Measurements from ENCODE around the gene ADCY1.
"Not testable (repeated sequence)": the region's sequence is repeated elsewhere in the genome, so short reads cannot be mapped to it uniquely, and the experiment has no call there.

ADCY1 gene

DNA sequence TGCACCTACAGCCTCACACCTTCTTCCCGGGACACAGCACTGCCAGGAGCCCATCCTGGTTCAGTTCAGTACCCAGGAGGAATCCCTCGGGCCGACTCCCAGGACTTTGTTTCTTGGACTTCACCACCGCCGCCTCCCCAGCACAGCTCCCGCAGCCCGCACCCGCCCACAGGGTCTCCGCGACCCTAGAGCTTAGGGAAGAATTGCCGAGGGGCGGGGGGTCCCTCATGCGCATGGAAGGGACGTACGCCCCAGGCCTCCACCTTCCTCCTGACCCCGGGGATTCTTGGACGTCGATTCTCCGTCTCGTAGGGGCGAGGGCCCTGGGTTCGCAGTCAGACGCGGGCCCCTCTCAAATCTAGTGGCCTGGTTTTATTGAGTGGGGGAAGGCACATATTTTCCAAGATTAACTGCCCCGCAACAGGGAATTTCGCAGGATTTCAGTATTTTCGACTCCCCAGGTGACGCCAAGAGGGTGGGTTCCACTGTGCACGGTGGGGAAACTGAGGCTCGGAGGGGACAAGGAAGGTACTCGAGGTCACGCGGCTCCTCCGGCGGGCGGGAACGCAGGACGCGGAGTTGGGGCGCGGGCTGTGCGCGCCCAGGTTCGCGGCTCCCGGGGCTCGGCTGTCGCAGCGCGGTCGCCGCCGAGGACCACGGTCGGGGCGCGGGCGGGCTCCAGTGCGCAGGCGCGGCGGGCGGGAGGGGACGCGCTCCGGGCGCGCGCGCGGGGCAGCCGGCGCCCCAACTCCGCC, at the start of gene ADCY1:
Gene ADCY1, plus strand, starts transcription at position 708 of the 755 bp plus-strand sequence. CDS start 176 bp downstream, outside the sequence.
- peak in 1 of 56 donors; percentile 22 for DNase-seq

DNA sequence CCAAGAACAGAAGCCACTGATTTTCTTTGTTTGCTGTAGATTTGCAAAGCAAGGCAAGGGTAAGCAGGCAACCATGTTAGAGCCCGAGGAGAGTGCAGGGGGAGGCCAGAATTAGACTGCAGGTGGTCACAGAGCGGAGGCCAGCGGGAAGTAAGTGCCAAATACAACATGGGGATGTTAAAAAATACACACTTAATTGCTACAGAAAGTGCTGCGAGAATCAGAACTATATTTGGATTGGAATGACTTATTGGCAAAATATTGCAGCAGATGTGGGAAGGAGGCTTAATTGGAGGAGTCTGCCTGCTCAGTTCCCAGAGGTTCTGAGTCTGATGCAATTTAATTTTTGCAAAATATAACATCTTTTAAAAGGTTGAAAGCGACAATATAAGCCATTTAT, 49.7 kb upstream of the ADCY1 start:
- no peak for DNase-seq

DNA sequence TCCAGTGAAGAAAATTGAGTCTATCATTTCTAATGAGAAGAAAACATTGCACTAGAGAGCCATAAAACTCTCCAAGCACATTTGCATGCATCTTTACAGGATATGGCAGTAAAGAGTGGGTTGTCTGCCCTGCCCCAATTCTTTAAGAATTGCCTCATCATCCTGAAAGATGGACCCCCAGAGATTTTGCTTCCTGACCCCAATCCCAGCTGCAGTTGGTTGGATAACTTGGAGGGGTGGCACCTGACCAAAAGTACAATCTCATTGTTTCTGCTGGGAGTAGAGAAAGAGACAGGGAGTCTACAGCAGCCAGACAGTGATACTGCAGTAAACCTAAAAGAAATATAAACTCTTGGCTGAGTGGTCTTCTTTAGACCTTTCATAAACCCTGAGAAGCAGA, 49.1 kb upstream of the ADCY1 start:
- DNase-seq = no peak

DNA sequence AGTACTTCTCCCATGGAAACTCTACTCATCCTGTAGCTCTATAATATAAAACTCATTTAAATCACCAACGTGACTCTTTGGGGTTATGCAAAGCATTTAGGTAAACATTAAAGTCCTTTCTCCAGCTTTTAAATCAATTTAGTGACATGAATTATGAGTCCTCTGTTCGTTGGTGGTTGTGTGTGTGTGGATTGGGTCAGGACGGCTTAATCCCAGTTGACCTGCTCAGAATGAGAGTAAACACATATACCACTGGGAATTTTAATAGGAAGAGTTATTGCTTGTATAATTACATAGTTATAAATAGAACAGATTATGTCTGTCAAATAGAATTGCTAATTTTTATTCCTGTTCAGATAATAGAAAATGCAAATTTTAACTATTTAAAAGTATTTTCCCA, 30.7 kb upstream of the ADCY1 start:
- DNase-seq = no peak

DNA sequence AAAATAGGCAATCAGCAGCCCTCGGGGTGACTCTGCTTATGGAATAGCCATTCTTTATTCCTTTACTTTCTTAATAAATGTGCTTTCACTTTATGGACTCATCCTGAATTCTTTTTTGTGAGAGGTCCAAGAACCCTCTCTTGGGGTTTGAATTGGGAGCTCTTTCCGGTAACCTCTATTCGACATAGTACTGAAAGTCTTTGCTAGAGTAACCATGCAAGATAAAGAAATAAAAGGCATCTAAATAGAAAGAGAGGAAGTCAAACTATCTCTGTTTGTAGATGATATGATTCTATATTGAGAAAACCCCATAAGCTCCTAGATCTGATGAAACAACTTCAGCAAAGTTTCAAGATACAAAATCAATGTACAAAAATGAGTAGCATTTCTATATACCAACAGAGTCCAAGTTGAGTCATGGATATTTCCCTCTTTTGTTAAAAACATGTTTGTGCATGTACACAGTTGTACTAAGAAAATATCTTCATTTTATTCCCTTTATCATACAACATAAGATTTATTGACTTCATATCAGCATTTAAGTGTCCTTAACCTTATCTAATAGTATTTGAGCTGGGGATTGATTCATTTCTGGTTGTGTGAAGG, 29.0 kb upstream of the ADCY1 start:
- DNase-seq = not testable (repeated sequence)

DNA sequence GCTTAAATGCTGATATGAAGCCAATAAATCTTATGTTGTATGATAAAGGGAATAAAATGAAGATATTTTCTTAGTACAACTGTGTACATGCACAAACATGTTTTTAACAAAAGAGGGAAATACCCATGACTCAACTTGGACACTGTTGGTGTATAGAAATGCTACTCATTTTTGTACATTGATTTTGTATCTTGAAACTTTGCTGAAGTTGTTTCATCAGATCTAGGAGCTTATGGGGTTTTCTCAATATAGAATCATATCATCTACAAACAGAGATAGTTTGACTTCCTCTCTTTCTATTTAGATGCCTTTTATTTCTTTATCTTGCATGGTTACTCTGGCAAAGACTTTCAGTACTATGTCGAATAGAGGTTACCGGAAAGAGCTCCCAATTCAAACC, 25.3 kb upstream of the ADCY1 start:
- not testable (repeated sequence) for DNase-seq

DNA sequence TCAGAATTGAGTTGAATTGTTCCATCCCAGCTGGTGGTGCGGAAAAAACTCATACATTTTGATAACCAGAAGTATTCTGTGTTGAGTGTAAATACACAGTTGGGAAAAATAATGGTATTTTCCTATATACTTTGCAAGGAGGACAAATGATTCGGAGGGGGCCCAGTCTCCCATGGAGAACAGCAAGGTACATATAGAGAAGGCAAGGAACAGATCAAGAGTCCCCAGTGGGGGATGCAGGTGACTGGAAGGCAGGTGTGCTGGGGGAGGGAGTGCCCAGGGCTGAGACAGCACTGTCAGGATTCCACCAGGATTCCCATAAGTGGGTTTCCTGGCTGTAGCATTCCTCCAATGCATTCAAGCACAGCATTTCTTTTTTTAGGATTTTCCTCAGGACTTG, 10.8 kb upstream of the ADCY1 start:
- no peak for DNase-seq

DNA sequence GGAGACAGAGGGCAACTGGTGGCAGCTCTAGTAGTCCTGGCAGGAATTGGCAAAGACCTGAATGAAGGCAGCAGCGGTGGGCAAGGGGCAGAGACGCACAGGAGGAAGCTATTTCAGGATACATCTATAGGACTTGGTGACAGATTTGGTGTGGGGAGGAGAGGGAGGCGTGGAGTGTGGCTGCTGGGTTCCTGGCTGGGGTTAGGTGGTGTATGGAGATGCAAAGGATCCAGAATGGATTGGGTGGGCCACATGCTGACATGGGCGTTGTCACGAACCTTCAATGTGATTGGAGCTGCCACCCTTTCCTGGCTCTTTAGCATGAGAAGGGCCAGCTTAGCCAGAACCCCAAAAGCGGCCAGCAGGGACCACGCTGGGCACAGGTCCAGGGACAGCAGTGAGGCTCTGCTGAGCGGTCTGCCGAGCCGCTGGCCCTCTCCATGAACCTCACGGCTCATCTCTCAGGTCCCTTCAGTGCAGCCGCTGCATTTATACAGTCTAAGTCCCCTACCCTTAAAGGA, 10.2 kb upstream of the ADCY1 start:
- DNase-seq = no peak

DNA sequence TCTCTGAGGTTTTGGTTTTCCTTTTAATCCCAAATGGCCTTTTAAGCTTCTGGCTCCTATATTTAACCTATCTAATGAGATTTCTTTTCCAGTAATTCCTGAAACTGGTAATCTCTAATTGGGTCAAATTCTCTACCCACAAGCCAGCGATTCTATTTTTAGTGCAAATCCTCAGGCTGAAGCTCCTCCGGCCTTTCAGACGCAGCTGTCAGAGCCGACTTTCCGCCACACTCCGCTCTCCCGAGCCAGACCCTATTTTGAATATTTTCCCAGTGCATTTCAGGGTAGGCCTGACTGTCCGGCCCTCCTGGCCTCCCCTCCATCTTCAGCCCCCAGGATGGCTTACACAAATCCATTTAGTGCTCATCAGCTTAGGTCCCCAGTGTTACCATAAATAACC, 9.7 kb upstream of the ADCY1 start:
- DNase-seq = no peak

DNA sequence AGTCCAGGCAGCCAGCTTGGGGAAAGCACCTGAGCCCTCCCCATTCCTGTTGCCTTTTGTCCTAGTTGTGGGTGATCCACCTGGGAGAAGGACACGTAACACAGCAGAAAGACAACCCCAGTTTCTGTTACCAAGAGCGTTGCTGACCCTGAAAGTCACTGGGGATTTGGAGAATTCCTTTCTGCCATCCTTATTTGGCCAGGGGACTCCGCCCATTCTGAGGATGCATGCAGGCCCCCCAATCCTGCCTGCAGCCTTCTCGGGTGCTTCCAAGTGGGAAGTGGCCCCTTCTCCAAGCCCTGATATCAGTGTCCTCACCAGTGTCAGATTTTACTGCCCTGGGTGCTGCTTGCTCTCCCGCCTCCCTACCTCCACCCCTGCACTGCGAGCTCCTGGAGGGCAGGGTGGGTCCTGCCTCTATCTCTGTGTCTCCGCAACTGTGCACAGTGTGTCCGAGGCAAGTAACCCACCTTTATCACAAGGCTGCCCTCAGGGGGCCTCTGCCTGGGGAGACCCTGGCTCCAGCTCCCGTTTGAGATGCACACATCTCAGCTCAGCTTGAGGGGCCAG, 9.2 kb upstream of the ADCY1 start:
- no peak for DNase-seq

DNA sequence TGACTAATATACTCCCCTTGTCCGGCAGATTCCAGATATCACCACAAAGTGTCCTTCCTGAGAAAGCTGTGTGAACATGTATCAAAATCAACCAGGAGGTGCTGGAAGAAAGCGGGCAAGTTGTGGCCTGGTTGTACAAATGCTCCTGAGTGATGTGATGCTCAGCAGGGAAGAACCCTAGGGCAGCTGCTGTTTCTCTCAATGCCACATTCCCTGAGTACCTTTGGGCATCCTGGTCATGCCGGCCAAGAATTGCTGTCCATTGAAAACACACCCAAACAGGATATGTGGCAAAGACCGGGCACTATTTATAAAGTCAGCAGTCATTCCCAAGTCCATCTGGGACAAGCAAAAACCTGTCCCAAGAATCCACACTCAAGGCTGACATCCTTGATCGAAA, 7.8 kb upstream of the ADCY1 start:
- no peak for DNase-seq

DNA sequence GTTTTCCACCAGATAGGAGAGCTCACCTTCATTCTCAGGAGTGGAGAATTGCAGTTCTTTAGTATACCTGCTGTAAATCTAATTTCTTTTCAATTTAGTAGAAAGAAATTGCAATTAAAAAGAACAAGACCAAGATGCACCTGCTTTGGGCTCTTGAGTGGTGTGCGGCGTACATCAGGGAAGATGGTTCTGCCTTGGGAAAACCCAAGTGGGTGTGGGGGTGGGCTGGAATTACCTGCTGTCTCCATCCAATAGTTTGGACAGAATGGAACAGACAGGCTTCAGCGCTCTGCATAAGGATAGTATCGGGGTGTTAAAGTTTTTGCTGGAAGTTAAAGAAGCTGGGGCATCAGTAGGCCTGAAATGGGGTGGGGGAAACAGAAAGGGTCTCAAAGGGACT, 7.2 kb upstream of the ADCY1 start:
- no peak for DNase-seq

DNA sequence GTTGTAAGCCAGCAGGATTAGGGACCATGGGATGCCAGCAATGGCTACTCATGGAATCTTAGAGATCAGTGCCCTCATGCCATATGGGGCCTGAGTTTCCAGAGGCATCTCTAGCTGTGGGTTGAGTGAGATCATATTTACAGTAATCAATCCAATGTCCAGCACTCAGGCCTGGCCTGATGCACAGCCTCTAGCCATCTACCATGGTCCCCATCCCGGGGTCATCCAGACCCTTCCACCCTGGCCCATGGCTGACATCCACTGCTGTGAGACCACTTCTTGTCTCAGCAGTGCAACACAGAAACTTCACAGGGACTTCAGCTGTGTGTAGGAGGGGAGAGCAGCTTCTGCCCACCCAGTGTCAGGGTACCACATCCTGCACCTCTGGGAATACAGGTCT, 6.5 kb upstream of the ADCY1 start:
- DNase-seq = no peak

DNA sequence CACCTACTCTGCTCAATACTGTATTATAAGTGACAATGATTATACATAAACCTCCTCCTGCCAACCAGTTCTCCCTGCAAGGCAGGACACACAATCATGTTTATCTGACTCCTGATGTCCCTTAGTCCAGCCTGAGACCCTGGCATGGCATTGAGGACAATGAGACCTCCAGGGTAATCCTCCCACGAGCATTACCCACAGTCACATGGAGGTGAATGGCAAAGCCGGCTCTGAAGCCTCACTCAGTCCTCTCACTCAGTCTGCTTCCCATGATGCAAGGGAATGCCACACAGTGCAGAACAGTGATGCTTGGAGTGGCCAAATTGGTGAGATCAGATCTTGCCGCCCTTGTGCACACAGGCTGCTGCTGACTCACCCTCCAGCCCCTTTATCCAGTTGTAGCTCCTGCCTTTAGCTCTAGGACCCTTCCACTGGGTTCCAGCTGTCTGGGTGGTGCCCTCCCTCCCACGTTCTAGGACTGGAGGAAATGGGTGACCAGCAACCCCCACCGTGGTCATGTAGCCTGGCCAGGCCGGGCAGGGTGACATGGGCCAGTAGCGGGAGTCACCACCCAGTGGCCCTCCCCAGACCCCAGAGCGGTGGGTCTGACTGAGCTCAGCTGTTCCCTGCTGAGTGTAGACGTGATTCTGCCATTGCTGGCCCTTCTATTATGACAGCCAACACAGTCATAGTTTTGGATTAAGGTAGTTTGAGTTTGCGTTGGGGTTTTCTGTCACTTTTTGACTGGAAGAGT, 5.5 kb upstream of the ADCY1 start:
- no peak for DNase-seq

DNA sequence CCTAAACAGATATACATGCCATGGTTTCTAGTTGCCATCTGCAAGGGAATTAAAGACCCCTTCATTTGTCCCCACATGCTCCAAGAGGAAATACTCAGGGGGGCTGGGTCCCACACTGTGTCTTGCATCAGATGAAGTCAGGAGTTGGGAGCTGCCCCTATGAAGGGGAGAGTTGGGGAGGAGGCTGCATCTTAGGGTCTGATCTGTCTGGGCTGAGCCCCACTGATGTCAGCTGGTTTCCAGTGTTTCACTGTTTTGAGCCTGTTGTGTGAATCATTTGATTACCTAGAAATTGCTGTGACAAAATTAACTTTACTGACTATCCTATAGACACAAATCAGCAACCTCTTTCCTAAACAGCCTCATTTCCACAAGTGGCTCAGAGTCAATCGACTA, 4.9 kb upstream of the ADCY1 start:
- DNase-seq = no peak

DNA sequence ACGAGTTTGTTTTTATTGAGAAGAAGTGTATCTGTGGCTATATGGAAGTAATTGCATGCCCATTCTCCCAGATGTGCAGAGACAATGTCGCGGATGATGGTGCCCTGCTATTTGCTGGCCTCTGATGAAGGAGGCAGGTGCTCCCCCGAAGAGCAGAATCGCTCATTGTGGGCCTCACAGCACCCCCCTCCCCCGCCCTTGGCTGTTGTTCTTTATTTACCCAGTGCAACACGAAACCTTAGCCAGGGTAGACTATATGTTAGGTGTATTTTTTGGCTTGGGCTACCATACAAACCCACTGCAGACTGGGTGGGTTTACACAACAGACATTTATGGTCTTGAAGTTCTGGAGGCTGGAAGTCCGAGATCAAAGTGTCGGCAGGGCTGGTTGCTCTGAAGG, 3.4 kb upstream of the ADCY1 start:
- DNase-seq = no peak

DNA sequence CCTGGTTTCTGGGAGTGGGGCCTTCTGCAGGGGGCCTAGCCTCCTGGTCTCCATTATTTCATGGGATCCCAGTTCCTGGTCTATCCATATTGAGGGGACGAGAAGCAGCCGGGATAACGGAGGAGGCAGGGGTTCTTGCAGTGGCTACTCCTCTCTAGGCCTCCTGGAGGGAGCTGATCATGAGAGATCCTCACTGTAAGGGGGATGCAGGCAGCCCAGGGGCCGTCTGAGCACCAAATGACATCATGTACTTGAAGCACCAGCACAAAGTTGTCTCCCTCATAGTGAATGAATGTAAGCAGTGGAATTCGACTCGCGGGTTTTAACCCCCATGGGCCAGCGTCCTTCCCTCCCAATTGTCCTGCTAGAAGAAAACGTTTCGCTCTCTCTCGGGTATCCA, 964 bp upstream of the ADCY1 start:
- no peak for DNase-seq

DNA sequence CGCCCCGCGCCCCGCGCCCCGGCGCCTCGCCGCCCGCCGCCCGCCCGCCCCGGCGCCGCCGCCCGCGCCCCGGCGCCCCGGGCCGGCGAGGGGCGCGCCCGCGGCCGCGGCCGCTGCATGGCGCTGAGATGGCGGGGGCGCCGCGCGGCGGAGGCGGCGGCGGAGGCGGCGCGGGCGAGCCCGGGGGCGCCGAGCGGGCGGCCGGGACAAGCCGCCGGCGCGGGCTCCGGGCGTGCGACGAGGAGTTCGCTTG, 174 bp downstream of the ADCY1 start:
- no peak for DNase-seq

DNA sequence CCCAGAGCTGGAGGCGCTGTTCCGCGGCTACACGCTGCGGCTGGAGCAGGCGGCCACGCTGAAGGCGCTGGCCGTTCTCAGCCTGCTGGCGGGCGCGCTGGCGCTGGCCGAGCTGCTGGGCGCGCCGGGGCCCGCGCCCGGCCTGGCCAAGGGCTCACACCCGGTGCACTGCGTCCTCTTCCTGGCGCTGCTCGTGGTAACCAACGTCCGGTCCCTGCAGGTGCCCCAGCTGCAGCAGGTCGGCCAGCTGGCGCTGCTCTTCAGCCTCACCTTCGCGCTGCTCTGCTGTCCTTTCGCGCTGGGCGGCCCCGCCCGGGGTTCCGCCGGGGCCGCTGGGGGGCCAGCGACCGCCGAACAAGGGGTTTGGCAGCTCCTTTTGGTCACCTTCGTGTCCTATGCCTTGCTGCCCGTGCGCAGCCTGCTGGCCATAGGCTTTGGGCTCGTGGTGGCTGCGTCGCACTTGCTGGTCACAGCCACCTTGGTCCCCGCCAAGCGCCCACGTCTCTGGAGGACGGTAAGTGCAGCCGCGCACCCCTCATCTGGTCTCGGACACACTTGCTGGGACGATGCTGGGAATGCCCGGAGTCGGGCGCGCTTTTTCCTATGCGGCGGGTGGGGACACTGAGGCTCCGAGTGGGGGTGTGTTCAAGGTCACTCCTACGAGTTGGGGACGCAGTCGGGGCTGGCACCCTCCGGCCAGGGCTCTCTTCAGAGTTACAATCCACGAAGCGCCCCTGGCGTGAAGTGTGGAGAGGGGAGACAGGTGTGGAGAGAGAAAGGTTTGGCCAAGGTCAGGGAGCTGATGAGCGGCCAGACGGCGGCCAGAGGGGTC, 717 bp downstream of the ADCY1 start:
- no peak for DNase-seq

DNA sequence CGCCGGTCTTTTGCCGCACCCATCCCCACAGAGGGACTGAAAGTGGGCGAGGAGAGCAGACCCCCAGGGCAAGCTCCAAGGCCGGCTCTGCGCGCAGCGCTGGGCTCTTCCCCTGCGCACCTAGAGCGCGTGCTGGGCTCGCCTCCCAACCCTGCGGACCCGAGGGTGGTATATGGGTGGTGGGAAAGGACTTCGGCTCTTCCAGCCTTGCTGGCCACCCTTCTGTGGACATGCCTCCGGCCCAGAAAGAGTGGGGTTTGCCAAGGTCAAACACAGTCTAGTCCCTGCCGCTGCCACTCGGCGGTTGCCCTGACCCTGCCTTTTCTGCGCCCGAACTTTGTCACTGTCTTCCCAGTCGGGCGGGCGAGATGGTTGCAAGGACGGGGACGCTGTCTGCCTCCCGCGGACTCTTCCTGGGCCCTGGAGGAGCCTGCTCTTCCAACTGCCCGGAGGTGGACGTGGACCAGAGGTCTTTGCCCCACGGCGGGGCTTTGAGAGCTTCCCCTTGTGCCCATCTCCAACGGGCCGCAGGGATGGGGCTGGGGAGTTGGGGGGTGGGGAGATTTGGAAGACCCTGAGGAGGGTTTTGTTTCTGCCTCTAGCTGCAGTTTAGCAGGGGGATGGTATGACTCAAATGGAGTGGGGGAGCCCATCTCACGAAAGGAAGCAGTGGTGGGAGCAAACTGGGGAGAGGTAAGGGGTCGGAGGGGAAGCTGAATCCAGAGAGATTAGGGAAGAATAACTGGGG, 1.5 kb downstream of the ADCY1 start:
- no peak for DNase-seq
